CD4-positive, alpha-beta T cell (primary cell): ENCODE results near the gene SORCS2. TPM values are rescaled to one million over a fixed set of nuclear protein-coding genes. Genes with fewer than 3 reads are reported as not detected.

Experiments
- ATAC-seq: fragments of 200-7000 bp; cut with Tn5 transposase; one replicate; pipeline ENCODE4 v1.10.0; 2022; ENCODE audit warnings: mild to moderate bottlenecking; ENCODE audit not compliant: poor library complexity
- CTCF ChIA-PET: fragments of 350-600 bp; sonication (Branson Sonifier 250); formaldehyde crosslinking; loops from one replicate; lab custom pipeline; 2021; ENCODE audit warnings: antibody characterized with exemption, inconsistent platforms; lab: Charles Lee
- POLR2A ChIA-PET: fragments of 350-600 bp; sonication (Branson Sonifier 250); formaldehyde crosslinking; loops from one replicate; lab custom pipeline; 2021; ENCODE audit warnings: antibody characterized with exemption, inconsistent platforms; lab: Charles Lee
- DNase-seq, 14 experiments: peaks; one replicate each; pipeline ENCODE4 v3.0.0-alpha.2; 2013 to 2020; ENCODE audit warnings: mixed read lengths in 2 of 14
- H3K27ac ChIP-seq, 2 donors: one replicate each; pipeline versions ENCODE4 v1.5.1 to v1.7.0; 2013; ENCODE audit warnings: low read length in 2 of 2, low read depth in 1 of 2, mild to moderate bottlenecking in 1 of 2
- H3K27me3 ChIP-seq, 2 experiments: 1 replicate in 1 of 2; 2 replicates in 1 of 2; pipeline versions ENCODE4 v1.6.1 to v1.7.0; 2013; ENCODE audit warnings: low read length in 2 of 2, control low read depth in 1 of 2, mild to moderate bottlenecking in 1 of 2, moderate library complexity in 1 of 2; ENCODE audit not compliant: insufficient read depth in 2 of 2, control insufficient read depth in 1 of 2
- H3K36me3 ChIP-seq: one replicate; pipeline ENCODE4 v1.6.1; 2013; ENCODE audit warnings: low read length, control low read depth; ENCODE audit not compliant: insufficient read depth
- H3K4me1 ChIP-seq: one replicate; pipeline ENCODE4 v1.6.1; 2013; ENCODE audit warnings: low read length, control low read depth; ENCODE audit not compliant: insufficient read depth
- H3K4me3 ChIP-seq: one replicate; pipeline ENCODE4 v1.5.1; 2013; ENCODE audit warnings: mild to moderate bottlenecking, low read length, moderate library complexity
- H3K9me3 ChIP-seq, 2 experiments: 1 replicate in 1 of 2; 2 replicates in 1 of 2; pipeline versions ENCODE4 v1.6.1 to v1.7.0; 2013; ENCODE audit warnings: low read length in 2 of 2, mild to moderate bottlenecking in 2 of 2, control low read depth in 1 of 2, moderate library complexity in 1 of 2; ENCODE audit not compliant: control insufficient read depth in 1 of 2, insufficient read depth in 1 of 2
- H3K27ac Mint-ChIP-seq: one replicate; pipeline ENCODE4 v1.8.0; 2020; ENCODE audit warnings: mixed read lengths
- H3K27me3 Mint-ChIP-seq: one replicate; pipeline ENCODE4 v1.8.0; 2021; ENCODE audit warnings: mixed read lengths
- H3K36me3 Mint-ChIP-seq: one replicate; pipeline ENCODE4 v1.8.0; 2021; ENCODE audit warnings: low read depth, mixed read lengths
- H3K4me1 Mint-ChIP-seq: one replicate; pipeline ENCODE4 v1.8.0; 2021; ENCODE audit warnings: low read depth, mixed read lengths
- H3K4me3 Mint-ChIP-seq: one replicate; pipeline ENCODE4 v1.8.0; 2020; ENCODE audit warnings: mild to moderate bottlenecking, mixed read lengths
- H3K9me3 Mint-ChIP-seq: one replicate; pipeline ENCODE4 v1.8.0; 2020; ENCODE audit warnings: mixed read lengths
- CTCF ChIP-seq: fragments of 200-600 bp; IDR thresholded peaks from one replicate; pipeline ENCODE4 v1.8.0; 2022; ENCODE audit warnings: antibody characterized with exemption, mild to moderate bottlenecking
- intact Hi-C, 2 experiments: fragments of 100-400 bp; cut with DNase I in 1 of 2; cut with micrococcal nuclease in 1 of 2; formaldehyde crosslinking; loops; one replicate each; pipeline versions ENCODE4 v1.15.1 to v1.9.0; 2023 to 2025; cut with DNase I, micrococcal nuclease
- total RNA-seq, 174 experiments: library from RNA in 2 of 174; stranded (reverse) in 2 of 174; gene quantifications; one replicate each; pipeline ENCODE4 v1.2.3 and lab custom pipeline; 2021 to 2026

Gene SORCS2
- total RNA-seq, 2 experiments from 2014 or later: not detected

GRCh38 chr4:7241597-7242125 is 49.3 kb downstream of the SORCS2 start:
- Histone ChIP-seq H3K27ac (no peak overlapping the region), H3K36me3 (no peaks in the 10 kb centered on the region), H3K27me3 (no peaks in the 10 kb centered on the region), H3K4me1 (no peaks in the 10 kb centered on the region), H3K4me3 (no peak overlapping the region), H3K9me3 (peaks cover 0 to 22% of the 10 kb centered on the region in 2 experiments)
- Mint-ChIP-seq H3K4me1 (no peaks in the 10 kb centered on the region), H3K27me3 (no peaks in the 10 kb centered on the region), H3K36me3 (no peaks in the 10 kb centered on the region), H3K9me3 (no peaks in the 10 kb centered on the region), H3K4me3 (no peak overlapping the region), H3K27ac (no peak overlapping the region)
- POLR2A ChIA-PET: interaction anchor here (0.6 kb wide), 1 partner anchor 1193 kb away, joined by 4 read pairs; no protein-coding TSS in a partner anchor
- CTCF ChIA-PET: no interaction called here
- no peak for ATAC-seq
- intact Hi-C loops: no loop called here
- no peak for TF ChIP-seq CTCF
- no peak for DNase-seq

- POLR2A ChIA-PET: no interaction called here
- H3K27me3 ChIP-seq: no peaks in the 10 kb centered on the region
- ATAC-seq: no peak
Observed at GRCh38 chr4:7242766-7243165, 50.4 kb downstream of the SORCS2 start.

GRCh38 chr4:7243609-7244330 is 51.4 kb downstream of the SORCS2 start:
- Mint-ChIP-seq H3K4me1 (no peaks in the 10 kb centered on the region), H3K27ac (no peak overlapping the region), H3K4me3 (no peak overlapping the region), H3K36me3 (no peaks in the 10 kb centered on the region), H3K27me3 (no peaks in the 10 kb centered on the region), H3K9me3 (peaks cover under 1% of the 10 kb centered on the region)
- no peak overlapping the region for H3K27ac ChIP-seq
- no peak for TF ChIP-seq CTCF
- no peaks in the 10 kb centered on the region for H3K4me1 ChIP-seq
- no peak for ATAC-seq
- H3K9me3 ChIP-seq: peaks cover 0 to 15% of the 10 kb centered on the region in 2 experiments
- H3K36me3 ChIP-seq: no peaks in the 10 kb centered on the region
- no peak for DNase-seq
- no peaks in the 10 kb centered on the region for H3K27me3 ChIP-seq
- intact Hi-C loops: no loop called here
- POLR2A ChIA-PET: no interaction called here
- no peak overlapping the region for H3K4me3 ChIP-seq
- CTCF ChIA-PET: no interaction called here

More at GRCh38 chr4:7242766-7243165, 50.4 kb downstream of the SORCS2 start:
- Mint-ChIP-seq H3K9me3 (no peaks in the 10 kb centered on the region), H3K36me3 (no peaks in the 10 kb centered on the region), H3K27ac (no peak overlapping the region), H3K4me1 (no peaks in the 10 kb centered on the region), H3K27me3 (no peaks in the 10 kb centered on the region), H3K4me3 (no peak overlapping the region)
- Histone ChIP-seq H3K4me3 (no peak overlapping the region), H3K27ac (no peak overlapping the region), H3K36me3 (no peaks in the 10 kb centered on the region), H3K4me1 (no peaks in the 10 kb centered on the region), H3K9me3 (peaks cover 0 to 22% of the 10 kb centered on the region in 2 experiments)
- TF ChIP-seq CTCF: no peak
- CTCF ChIA-PET: no interaction called here
- DNase-seq: no peak
- intact Hi-C loops: no loop called here
